HL-60/S4 (cell line): ENCODE measurements around the gene ADAR.

Source experiments
- in situ Hi-C: fragments of 300-500 bp; cut with MboI; formaldehyde crosslinking; loops from 2 replicates; pipeline ENCODE4 v1.14.3; 2022; ENCODE audit warnings: low sequenced_read_pairs

Gene ADAR

DNA sequence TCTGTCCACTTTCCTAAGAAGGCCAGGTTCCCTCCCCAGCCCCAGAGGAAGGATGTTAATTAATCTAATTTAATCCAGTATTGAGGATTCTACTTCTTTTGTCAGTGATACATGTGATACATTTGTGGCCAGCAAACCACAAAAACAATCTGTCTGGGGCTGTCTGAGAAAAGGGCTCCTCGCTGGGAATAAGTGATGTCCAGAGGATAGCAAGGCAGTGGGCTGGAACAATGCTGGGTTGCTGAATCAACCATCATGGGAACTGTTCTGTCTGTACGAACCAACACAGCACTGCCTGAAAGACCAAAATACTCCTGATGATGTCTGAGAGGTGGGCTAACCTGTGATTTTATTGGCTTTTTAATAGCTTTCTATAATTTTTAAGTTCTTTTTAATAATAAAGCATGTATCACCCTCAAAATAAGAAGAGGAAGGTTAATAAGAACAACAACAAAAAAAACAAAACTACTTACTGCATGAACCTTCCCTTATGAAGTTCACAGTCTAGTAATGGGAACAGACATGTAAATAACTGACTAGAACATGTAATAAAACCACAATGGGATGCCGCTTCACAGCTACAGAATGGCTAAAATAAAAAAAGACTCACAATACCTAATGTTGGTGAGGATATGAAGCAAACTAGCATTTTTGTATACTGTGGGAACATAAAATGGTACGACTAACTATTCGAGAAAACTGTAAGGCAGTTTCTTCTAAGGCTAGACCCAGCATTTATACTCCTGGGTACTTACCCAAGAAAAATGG is 11.4 kb upstream of the ADAR start:
- in situ Hi-C loops = no loop called here

DNA sequence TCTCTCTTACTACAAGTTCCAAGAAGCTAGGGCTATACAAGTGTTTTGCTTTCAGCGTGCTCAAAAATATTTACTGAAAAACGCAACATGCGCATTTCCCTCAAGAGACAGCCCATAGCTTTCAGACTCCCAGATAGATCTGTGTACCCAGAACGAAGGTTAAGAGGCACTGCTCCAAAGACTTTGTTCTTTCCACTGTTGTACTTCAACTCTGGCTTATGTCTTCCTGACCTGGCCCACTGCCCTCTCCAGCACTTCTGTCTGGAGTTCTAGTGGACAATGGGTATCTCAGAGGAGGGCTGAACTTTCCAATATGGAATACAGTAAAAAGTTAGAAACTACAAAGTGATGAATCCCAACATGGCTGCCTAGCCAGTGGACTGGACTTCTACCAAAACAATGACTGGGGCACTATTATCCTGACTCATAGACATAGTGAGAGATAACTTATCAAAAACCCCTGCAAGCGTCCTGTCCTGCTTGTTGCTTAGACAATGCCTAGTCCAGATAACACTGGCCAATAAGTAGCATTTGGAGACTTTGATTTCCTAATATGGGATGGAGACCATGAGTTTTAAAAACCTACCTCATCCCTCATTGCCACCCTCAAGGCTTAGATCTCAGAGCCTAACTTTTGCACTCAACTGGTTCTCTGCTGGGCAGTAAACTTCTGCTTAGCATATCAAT is 8.8 kb upstream of the ADAR start:
- in situ Hi-C loops = no loop called here

DNA sequence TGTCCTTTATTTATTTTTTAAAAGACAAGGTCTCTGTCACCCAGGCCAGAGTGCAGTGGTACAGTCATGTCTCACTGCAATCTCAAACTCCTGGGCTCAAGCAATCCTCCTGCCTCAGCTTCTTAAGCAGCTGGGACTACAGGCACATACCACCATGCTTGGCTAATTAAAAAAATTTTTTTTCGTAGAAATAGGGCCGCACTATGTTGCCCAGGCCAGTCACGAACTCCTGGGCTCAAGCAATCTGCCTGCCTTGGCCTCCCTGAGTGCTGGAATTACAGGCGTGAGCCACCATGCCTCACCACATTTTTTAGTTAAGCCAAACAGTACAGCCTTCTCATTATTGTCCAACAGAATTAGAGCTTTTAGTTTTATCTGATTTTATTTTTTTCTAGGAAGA is 7.4 kb upstream of the ADAR start:
- in situ Hi-C loops = no loop called here

DNA sequence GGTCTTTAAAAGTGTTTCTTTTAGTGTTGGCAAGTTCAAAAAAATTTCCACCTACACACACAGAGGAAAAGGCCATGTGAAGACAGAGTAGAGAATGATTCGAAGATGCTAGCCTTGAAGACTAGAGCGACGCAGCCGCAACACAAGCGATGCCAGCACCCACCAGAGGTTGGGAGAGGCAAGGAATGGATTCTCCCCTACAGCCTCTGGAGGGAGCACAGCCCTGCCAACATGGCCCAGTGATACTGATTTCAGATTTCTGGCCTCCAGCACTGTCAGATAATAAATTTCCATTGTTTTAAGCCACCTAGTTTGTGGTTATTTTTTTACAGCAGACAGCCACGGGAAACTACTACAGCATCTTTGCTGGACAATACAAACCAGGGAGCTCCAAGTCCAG is 6.9 kb upstream of the ADAR start:
- in situ Hi-C loops = no loop called here

DNA sequence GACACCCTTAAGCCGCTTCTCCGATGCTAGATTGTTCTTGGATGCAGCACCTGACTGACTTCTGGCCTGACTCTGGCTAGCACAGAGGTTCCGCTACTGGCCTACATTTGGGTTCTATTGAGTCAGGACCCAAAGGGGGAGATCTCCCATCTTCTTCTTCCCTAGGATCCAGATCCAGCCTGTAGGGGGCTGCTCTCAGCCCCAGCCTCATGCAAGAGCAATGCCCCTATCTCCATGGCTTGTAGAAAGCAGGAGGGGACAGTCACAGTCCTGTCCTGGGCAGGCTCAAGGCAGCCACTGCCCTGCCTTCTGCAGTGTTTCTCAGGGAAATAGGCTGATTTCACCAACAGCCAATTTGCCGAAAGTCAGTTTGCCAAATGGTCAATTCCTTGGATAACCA is 6.3 kb upstream of the ADAR start:
- in situ Hi-C loops = no loop called here

DNA sequence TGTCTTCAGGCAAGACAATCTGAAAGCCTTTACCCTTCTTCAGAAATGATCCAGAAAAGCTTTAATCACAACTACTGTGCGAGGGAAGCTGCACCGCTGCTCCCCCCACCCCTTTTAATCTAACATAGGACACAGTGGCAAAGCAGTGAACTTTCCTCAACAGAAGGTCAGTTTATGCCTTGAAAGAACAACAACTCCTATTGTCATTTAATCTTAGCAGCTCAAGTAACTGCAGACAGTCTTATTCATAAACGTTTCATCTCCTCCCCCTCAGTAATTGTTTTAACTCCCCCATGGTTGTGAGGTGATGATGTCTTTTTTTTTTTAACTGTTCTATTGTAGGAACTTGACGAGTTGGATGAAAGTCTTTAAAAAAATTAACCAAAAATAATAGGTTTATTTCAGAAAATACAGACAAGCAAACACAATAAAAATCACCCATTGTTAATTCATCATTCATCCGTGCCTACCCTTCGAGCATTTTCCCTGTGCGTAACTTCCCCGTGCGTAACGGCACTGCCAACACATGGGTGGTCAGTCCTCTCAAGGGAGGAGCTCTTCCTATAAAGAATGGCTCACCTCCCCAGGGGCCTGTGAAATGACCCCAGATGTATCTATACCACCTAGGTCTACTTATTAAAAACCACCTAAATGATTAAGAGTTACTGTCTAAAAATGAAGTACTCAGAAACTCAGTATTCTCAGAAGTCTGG is 3.3 kb upstream of the ADAR start:
- in situ Hi-C loops = no loop called here

DNA sequence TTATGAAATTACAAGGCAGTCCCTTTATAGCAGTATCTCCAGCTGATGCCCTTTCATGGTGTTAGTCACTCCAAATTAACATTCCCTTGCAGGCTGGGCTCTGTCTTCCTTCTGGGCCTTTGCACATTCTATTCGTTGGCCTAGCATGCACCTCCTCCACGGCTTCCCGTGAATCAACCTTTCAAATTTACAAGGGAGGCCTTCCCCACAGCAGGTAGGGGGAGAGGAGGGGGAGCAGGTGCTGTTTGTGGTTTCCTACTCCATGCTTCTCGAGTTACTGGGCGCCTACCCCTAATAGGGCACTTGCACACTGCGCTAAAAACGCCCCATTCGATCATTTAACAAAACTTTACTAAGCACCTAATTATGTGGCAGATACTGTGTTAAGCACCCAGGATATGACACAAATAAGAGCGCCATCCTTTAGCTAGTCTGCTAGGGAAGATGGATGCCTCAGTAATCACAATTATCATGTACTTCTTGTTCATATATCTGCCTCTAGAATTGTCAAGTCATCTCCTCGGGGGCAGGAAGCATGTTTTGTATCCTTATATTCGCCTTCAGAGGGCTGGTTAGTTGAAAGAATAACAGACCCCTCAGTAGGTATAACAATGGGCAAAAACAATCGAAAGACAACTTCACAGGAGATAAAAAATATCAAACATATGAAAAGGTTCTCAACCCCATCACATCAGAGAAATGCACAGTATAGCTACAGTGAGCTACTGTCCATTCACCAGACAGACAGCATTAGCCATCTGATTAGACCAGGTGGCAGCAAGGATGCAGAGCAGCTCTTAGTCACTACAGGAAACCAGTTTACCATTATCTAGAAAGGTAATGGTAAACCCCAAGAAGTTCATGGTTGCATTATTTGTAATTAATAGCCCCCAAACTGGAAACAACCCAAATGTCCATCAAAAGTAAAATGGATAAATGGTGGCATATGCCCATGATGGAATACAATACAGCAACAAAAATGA is 1.7 kb upstream of the ADAR start:
- in situ Hi-C loops = no loop called here

DNA sequence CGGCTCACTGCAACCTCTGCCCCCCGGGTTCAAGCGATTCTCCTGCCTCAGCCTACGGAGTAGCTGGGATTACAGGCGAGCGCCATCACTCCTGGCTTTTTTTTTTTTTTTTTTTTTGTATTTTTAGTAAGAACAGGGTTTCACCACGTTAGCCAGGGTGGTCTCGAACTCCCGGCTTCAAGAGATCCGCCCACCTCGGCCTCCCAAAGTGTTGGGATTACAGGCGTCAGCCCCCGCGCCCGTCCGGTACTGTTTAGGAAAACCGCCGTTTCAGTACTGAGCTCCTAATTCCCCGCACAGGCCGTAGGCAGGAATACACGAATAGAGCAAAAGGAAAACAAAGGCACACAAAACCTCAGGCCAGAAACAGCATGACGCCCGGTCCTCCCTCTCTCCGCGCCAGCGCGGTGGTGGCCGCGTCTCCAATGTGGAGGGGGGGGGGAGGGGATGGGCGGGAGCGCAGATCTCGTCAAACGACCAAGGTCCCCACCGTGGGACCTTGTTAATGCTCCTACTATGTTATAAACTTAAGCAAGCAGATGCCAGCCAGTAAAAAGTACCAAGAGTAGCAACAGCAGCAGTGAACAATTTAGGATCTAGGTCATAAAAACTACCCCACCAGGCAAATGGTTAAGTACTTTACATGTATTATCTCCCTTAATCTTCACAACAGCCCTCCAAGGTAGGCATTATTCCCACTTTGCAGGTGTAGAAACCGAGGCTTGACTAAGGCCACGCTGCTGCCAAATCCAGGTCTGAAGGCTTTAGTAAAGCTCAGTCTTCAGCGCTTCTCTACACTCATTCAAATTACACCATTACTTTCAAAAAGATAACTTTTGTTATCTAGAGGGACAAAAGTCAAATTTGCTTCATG is 648 bp upstream of the ADAR start:
- in situ Hi-C loops = no loop called here

DNA sequence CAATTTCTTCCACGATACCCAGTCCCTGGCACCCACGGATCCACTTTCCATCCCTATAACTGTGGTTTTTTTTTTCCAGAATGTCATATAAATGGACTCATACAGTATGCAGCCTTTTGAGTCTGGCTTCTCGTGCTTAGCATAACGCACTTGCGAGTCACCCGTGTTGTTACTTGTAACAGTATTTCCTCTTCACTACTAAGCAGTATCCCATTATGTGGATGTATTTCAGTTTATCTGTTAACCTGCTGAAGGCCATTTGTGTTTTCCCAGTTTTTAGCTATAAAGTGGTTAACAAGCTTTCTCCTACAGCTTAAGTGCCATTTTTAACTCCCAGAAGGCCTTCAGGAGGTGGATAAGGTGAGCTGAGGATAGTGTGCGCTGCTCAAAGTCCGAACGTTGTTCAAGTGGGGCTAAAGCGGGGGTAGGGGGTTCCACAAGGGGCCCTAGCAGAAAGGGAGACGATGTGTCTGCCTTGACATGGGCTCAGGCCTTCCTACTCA is 829 bp downstream of the ADAR start:
- in situ Hi-C loops = no loop called here

DNA sequence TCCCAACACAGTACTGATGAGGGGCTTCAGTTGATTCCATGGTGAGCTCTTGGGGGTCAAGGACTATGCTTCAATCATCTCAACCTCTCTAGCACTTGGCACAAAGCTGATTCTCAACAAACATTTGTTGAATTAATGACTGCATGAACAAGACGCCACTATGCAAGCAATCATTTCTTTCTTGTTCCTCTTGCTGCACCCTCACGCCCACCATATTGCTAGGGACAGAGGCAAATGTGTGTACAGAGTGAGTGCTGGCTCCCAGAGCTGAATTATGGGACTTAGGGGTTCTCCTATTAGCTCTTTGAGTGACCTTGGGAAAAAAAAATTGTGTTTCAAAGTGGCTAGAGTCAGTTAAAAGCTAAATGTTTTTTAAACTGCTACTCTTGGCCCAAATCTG is 2.5 kb downstream of the ADAR start:
- in situ Hi-C loops = no loop called here

DNA sequence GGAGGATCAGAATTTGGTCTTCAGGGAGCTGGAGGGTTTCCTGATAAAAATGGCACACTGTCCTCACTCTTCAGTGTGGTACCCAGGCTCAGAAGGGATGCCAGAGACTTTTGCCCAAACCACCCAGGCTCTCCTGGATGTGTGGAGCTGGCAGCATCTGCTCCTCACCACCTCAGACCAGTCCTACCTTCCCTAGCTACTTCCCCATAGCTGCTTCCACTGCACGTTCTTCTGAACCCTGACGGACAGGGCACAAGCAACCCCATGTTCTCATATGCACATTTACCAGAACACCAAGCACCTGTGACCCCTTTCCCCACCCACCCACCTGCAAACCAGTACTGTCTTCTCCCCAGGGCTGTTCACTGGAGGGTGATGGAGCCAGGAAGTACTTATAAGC is 4.7 kb downstream of the ADAR start:
- in situ Hi-C loops = no loop called here

DNA sequence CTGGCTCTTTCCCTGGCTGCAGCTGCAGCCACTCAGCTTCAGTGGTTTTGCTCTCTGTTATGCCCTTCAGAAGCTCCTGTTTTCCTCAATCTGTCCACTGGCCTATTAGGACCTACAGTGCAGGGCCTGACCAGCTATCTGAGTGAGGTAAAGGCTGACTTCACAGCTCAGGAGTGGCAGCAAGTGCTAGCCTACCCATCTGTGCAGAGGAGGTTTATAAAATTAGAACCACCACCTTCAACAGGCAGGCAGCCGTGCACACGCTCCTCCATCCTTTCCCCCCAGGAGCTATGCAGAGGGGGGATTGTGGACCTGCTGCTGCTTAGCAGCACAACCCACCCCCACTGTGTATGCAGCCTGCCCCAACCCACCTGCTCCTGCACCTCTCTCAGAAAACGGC is 8.3 kb downstream of the ADAR start:
- in situ Hi-C loops = no loop called here

DNA sequence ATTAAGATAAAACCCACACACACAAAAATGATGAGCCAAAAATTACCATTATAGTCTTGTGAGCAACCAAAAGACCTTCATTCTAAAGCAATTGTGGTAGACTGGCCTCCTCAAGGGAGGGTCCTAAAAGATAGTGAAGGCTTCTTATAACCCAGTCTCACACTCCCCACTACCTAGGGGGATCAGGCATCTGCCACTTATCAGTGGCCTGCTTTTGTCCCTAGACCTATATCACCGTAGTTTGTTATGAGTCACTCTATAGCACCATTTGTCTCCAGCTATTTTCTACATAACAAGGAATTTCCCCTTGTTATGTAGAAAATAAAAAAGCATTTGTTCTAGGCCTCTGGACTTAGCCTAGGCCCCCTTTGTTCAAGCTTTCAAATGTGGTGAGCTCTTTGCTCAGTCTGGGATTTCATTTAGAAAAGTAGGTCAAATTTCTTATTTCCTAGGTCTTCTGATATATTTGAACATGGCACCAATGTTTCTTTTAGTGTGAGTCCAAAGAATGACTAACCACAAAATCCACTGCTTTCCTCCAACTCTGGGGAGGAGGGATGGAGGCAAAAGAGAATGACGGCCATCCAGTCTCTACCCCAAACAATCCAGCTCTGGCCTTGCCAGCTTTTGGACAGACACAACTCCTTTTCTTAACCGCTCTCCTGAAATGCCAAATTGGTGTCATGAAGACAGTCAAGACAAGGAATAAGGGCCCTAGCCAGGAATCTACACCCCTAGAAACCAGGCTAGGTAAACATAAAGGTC is 8.9 kb downstream of the ADAR start:
- in situ Hi-C loops = no loop called here

DNA sequence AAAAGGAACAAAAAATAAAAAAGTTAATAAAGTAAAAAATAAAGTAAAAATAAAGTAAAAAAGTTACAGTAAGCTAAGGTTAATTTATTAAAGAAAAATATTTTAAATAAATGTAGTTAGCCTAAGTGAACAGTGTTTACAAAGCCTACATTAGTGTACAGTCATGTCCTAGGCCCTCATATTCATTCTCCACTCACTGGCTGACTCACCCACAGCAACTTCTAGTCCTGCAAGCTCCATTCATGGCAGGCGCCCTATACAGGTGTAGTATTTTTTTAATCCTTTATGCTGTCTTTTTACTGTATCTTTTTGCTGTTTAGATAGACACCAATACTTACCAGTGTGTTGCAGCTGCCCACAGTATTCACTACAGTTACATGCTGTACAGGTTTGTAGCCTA is 12.4 kb downstream of the ADAR start:
- in situ Hi-C loops = no loop called here

DNA sequence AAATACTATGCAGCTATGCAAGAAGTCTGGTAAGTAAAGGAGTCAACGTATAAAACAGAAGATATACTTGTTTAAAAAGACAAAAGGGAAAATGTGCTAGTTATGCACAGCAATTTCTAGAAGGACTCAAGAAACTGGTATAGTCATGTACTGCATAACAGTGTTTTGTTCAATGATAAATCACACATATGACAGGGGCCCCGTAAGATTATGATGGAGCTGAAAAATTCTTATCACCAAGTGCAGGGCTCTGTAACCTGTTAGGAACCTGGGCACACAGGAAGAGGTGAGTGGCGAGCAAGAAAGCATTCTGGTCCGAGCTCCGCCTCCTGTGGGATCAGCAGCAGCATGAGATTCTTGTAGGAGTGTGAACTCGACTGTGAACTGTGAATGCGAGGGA is 13.2 kb downstream of the ADAR start:
- in situ Hi-C loops = no loop called here

DNA sequence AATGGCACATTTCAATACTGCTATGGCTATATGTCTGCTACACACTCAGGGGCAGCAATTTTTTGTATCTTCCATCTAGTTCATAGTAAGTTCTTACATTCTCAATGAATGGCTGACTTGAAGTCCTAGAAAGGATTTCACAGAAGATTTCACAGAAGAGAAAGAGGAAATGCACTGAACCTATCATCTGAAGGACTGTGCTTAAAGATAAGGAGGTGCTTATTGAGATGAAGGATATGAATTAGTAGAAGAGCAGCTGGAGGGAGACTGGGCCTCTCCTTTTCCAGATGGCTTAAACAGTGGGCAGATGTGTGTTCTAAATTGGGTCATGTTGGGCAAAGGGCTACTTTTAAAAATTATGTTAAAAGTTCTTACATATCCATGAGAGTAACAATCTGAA is 14.6 kb downstream of the ADAR start:
- in situ Hi-C loops = no loop called here

DNA sequence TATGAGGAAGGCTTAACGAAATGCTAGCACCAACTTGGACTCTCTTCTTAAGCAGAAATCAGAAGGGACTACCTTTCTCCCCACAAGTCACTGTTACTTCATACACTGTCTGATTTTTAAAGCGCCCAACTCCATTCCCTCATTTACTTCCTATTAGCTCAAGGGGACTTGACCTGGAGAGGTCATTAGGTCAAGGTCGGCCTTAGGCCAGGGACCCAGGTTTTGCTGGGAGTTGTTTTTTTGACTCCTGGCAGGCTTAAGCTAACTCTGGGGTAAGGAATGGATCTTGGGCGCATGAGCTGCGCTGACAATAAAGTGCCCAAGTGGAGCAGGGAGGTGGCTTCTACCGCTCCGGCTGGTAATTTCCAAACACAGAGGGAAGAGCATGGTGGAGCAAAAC is 16.8 kb downstream of the ADAR start:
- in situ Hi-C loops = no loop called here

DNA sequence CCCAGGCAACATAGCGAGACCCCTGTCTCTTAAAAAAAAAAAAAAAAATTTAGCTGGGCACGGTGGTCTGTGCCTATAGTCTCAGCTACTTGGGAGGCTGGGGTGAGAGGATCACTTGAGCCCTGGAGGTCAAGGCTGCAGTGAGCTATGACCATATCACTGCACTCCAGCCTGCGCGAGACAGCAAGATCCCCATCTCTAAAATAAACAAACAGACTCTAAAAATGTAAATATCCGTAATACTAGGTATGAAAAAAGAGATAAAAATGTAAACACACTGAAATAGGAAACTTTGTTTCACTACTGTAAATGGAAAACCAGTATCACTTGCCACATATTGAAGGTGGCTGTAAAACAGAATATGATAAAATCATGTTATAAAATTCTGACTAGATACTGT is 17.2 kb downstream of the ADAR start:
- in situ Hi-C loops = no loop called here

DNA sequence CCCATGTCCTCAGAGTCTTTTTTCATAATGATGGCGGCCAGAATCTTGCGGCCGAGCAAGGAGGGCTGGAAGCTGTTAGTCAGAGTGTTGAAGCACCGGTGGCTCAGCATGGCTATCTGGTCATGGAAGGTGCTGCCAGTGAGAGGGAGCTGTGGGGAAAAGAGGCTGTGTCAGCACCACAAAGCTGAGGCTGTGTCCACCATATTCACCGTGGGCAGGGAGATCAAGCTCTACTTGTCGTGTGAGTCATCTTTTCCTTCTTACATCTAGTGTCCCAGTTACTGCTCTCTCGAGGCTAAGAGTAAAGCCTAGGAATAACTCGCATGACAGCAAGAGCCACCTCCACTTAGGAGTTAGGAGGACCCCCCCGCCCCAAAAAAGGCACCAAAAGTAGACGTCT is 18.2 kb downstream of the ADAR start:
- in situ Hi-C loops = no loop called here
